ENCODE results near the gene LPCAT4. TPM values are rescaled to one million over a fixed set of nuclear protein-coding genes. Genes with fewer than 3 reads are reported as not detected.

Gene LPCAT4
- total and polyA plus RNA-seq, 5 donors: 24.1 to 44.9 (median 37.6) TPM

GRCh38 chr15:34323217-34323616 is 43.8 kb downstream of the LPCAT4 start:
- no peak for DNase-seq
- intact Hi-C loops (cut with DNase I): no loop called here
- Histone ChIP-seq H3K9me3 (ENCODE audit: control insufficient read depth, low read length) (no peaks in the 10 kb centered on the region), H3K27me3 (ENCODE audit: control insufficient read depth, insufficient read depth) (no peaks in the 10 kb centered on the region), H3K4me3 (ENCODE audit: low read length) (no peak overlapping the region), H3K27ac (ENCODE audit: low read length) (no peak overlapping the region), H3K4me1 (ENCODE audit: control insufficient read depth, insufficient read depth, low read length) (no peaks in the 10 kb centered on the region)
- ATAC-seq: no peak
- 97% methylated on average over 10 of the region's 10 CpGs for WGBS

- DNase-seq (peak; percentile 48 to 79 (median 65)), ATAC-seq (peak; percentile 97 to 99)
- peak overlapping the region; percentile 85 for H3K4me3 ChIP-seq (ENCODE audit: low read length)
- H3K4me1 ChIP-seq (ENCODE audit: control insufficient read depth, insufficient read depth, low read length): no peaks in the 10 kb centered on the region
- no peak overlapping the region for H3K27ac ChIP-seq (ENCODE audit: low read length)
- intact Hi-C loops (cut with DNase I): no loop called here
- no peaks in the 10 kb centered on the region for H3K9me3 ChIP-seq (ENCODE audit: control insufficient read depth, low read length)
- H3K27me3 ChIP-seq (ENCODE audit: control insufficient read depth, insufficient read depth): no peaks in the 10 kb centered on the region
- 10% methylated on average over 10 of the region's 10 CpGs for WGBS
These were observed 48.5 kb downstream of the LPCAT4 start for GRCh38 chr15:34318277-34319079.

- H3K27me3 ChIP-seq (ENCODE audit: control insufficient read depth, insufficient read depth): no peaks in the 10 kb centered on the region
- no peak overlapping the region for H3K4me3 ChIP-seq (ENCODE audit: low read length)
- no peaks in the 10 kb centered on the region for H3K9me3 ChIP-seq (ENCODE audit: control insufficient read depth, low read length)
- 77% methylated on average over 3 of the region's 3 CpGs for WGBS
- intact Hi-C loops (cut with DNase I): no loop called here
- DNase-seq: no peak
- no peak for ATAC-seq
- no peaks in the 10 kb centered on the region for H3K4me1 ChIP-seq (ENCODE audit: control insufficient read depth, insufficient read depth, low read length)
- H3K27ac ChIP-seq (ENCODE audit: low read length): no peak overlapping the region
These were observed 52.2 kb downstream of the LPCAT4 start for GRCh38 chr15:34314491-34315490.

- ATAC-seq (no peak), DNase-seq (no peak)
- Histone ChIP-seq H3K9me3 (ENCODE audit: control insufficient read depth, low read length) (no peaks in the 10 kb centered on the region), H3K27me3 (ENCODE audit: control insufficient read depth, insufficient read depth) (no peaks in the 10 kb centered on the region), H3K4me3 (ENCODE audit: low read length) (no peak overlapping the region), H3K4me1 (ENCODE audit: control insufficient read depth, insufficient read depth, low read length) (no peaks in the 10 kb centered on the region), H3K27ac (ENCODE audit: low read length) (no peak overlapping the region)
- WGBS: 88% methylated on average over 1 of the region's 1 CpG
- intact Hi-C loops (cut with DNase I): no loop called here
These were observed 55.4 kb downstream of the LPCAT4 start for GRCh38 chr15:34311563-34311962.

Small RNA genes lying within 50 kb of the gene (microRNA-seq; reads per million reads assigned to microRNA genes)
- gene MIR1233-1: 0 reads per million in 2 donors

Other genes with a start within 250 kb of the LPCAT4 start
- 10 to 100 TPM; 18.3 to 26.1 (median 21.5) TPM for gene KATNBL1, start 157.1 kb downstream of the LPCAT4 start, total RNA-seq
- gene KATNBL1, start 157.1 kb downstream of the LPCAT4 start, polyA plus RNA-seq: 12.0 TPM
- gene EMC4, start 142.2 kb downstream of the LPCAT4 start, total RNA-seq: 10 to 100 TPM; 73.9 to 84.0 (median 83.8) TPM
- 155 TPM for gene EMC4, start 142.2 kb downstream of the LPCAT4 start, polyA plus RNA-seq
- gene SLC12A6, start 29.4 kb downstream of the LPCAT4 start, total RNA-seq: 10 to 100 TPM; 15.3 to 21.2 (median 17.5) TPM
- gene SLC12A6, start 29.4 kb downstream of the LPCAT4 start, polyA plus RNA-seq: 8.1 TPM
- 100 to 1,000 TPM in 3 of 4 donors, 10 to 100 TPM in 1; 87.2 to 122 (median 106) TPM for gene NOP10, start 24.1 kb downstream of the LPCAT4 start, total RNA-seq
- gene NOP10, start 24.1 kb downstream of the LPCAT4 start, polyA plus RNA-seq: 206 TPM
- not detected for gene NUTM1, start 23.9 kb downstream of the LPCAT4 start, total RNA-seq
- not detected for gene NUTM1, start 23.9 kb downstream of the LPCAT4 start, polyA plus RNA-seq
- gene GOLGA8A, start 70.6 kb upstream of the LPCAT4 start, total RNA-seq: 10 to 100 TPM; 18.3 to 26.3 (median 23.5) TPM
- gene GOLGA8A, start 70.6 kb upstream of the LPCAT4 start, polyA plus RNA-seq: 22.5 TPM
- 10 to 100 TPM; 11.9 to 43.6 (median 24.9) TPM for gene GOLGA8B, start 216.5 kb upstream of the LPCAT4 start, total RNA-seq
- gene GOLGA8B, start 216.5 kb upstream of the LPCAT4 start, polyA plus RNA-seq: 21.0 TPM